ENCODE results near the gene KAT2B.

GRCh38 chr3:20055020-20055775 lies 15.0 kb downstream of the KAT2B start:
- no peak for TF ChIP-seq EZH2 (IDR thresholded peaks at IDR 0.05; ENCODE audit: borderline replicate concordance, low read depth, low read length, poor library complexity, severe bottlenecking)
- TF ChIP-seq CTCF (conservative IDR thresholded peaks at IDR 0.05; ENCODE audit: low read depth, low read length), result no peak
